DOHH2 (cell line): ENCODE results near the gene TRIM27.

ENCODE experiments used
- EZH2phosphoT487 ChIP-seq: fragments of 200-600 bp; sonication (generic); IDR thresholded peaks from 2 replicates; pipeline ENCODE4 v1.6.1; 2017; ENCODE audit warnings: borderline replicate concordance, mild to moderate bottlenecking, antibody characterized with exemption, low read length, moderate library complexity, mixed read lengths
- TF ChIP-seq, protein P1 (sequence below): fragments of 200-600 bp; sonication (generic); IDR thresholded peaks from one replicate; pipeline ENCODE4 v1.5.1; 2014; ENCODE audit warnings: antibody characterized with exemption, mild to moderate bottlenecking, low read depth, low read length; ENCODE audit not compliant: poor library complexity, severe bottlenecking

DNA sequence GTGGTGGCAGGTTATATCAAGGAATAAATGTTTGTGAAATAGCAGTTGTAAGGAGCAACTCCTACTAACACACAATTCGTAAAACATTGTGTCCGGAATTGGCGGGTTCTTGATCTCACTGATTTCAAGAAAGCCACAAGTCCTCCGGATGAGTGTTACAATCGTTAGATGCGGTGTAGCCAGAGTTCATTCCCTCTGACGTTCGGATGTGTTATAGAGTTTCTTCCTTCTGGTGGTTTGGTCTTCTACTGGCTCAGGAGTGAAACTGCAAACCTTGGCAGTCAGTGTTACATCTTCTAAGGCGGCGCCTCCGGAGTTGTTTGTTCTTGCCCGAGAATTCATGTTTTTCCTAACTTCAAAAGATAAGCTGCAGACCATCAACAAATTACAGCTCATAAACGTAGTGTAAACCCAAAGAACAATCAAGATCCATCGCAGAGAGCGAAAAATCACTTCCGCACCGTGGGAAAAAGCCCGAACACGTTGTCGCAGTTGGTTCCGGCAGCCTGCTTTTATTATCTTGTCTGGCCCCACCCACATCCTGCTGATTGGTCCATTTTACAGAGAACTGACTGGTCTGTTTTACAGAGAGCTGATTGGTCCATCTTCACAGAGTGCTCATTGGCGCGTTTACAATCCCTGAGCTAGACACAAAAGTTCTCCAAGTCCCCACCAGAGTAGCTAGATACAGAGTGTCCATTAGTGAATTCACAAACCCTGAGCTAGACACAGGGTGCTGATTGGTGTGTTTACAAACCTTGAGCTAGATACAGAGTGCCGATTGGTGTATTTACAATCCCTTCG, 58.2 kb downstream of the TRIM27 start:
- TF ChIP-seq, protein P1, sequence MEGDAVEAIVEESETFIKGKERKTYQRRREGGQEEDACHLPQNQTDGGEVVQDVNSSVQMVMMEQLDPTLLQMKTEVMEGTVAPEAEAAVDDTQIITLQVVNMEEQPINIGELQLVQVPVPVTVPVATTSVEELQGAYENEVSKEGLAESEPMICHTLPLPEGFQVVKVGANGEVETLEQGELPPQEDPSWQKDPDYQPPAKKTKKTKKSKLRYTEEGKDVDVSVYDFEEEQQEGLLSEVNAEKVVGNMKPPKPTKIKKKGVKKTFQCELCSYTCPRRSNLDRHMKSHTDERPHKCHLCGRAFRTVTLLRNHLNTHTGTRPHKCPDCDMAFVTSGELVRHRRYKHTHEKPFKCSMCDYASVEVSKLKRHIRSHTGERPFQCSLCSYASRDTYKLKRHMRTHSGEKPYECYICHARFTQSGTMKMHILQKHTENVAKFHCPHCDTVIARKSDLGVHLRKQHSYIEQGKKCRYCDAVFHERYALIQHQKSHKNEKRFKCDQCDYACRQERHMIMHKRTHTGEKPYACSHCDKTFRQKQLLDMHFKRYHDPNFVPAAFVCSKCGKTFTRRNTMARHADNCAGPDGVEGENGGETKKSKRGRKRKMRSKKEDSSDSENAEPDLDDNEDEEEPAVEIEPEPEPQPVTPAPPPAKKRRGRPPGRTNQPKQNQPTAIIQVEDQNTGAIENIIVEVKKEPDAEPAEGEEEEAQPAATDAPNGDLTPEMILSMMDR, result no peak
- TF ChIP-seq EZH2phosphoT487, result no peak
